Hepatocyte (in vitro differentiated cells): ENCODE measurements around the gene ADGRB3. TPM values are rescaled to one million over a fixed set of nuclear protein-coding genes. Genes with fewer than 3 reads are reported as not detected.

Experiments used
- DNase-seq: peaks from one replicate; pipeline ENCODE4 v3.0.0-alpha.2; 2016; ENCODE audit warnings: low spot score
- H2AFZ ChIP-seq: fragments of 200-600 bp; sonication (generic); 2 replicates; pipeline ENCODE4 v1.6.0; 2016; ENCODE audit warnings: antibody characterized with exemption, mild to moderate bottlenecking
- H3K27ac ChIP-seq: fragments of 200-600 bp; sonication (generic); 2 replicates; pipeline ENCODE4 v1.5.1; 2016; ENCODE audit warnings: mild to moderate bottlenecking
- H3K27me3 ChIP-seq: fragments of 200-600 bp; sonication (generic); 2 replicates; pipeline ENCODE4 v1.6.1; 2016
- H3K36me3 ChIP-seq: fragments of 200-600 bp; sonication (generic); replicated peaks from 2 replicates; pipeline ENCODE4 v1.5.1; 2016; ENCODE audit warnings: low read depth; ENCODE audit not compliant: insufficient read depth
- H3K4me1 ChIP-seq: fragments of 200-600 bp; sonication (generic); 2 replicates; pipeline ENCODE4 v1.5.1; 2016; ENCODE audit warnings: mild to moderate bottlenecking, moderate library complexity; ENCODE audit not compliant: insufficient read depth
- H3K4me2 ChIP-seq: fragments of 200-600 bp; sonication (generic); 2 replicates; pipeline ENCODE4 v1.6.0; 2016
- H3K4me3 ChIP-seq: fragments of 200-600 bp; sonication (generic); 2 replicates; pipeline ENCODE4 v1.5.1; 2016; ENCODE audit warnings: mild to moderate bottlenecking
- H3K79me2 ChIP-seq: fragments of 200-600 bp; sonication (generic); 2 replicates; pipeline ENCODE4 v1.6.0; 2017; ENCODE audit warnings: mild to moderate bottlenecking
- H3K9me2 ChIP-seq: fragments of 200-600 bp; sonication (generic); replicated peaks from 2 replicates; pipeline ENCODE4 v1.6.0; 2017; ENCODE audit warnings: mild to moderate bottlenecking; ENCODE audit not compliant: insufficient read depth
- H3K9me3 ChIP-seq: fragments of 200-600 bp; sonication (generic); 2 replicates; pipeline ENCODE4 v1.5.1; 2016; ENCODE audit warnings: low read depth, mild to moderate bottlenecking
- H4K20me1 ChIP-seq: fragments of 200-600 bp; sonication (generic); 2 replicates; pipeline ENCODE4 v1.6.0; 2016; ENCODE audit warnings: mild to moderate bottlenecking; ENCODE audit not compliant: insufficient read depth, poor library complexity, severe bottlenecking
- CTCF ChIP-seq: fragments of 200-600 bp; sonication (generic); IDR thresholded peaks from 2 replicates; pipeline ENCODE4 v1.5.1; 2016; ENCODE audit warnings: antibody characterized with exemption, mild to moderate bottlenecking; ENCODE audit not compliant: poor library complexity
- EZH2 ChIP-seq: fragments of 200-600 bp; sonication (generic); IDR thresholded peaks from 2 replicates; pipeline ENCODE4 v1.6.1; 2016; ENCODE audit warnings: antibody characterized with exemption, mild to moderate bottlenecking, borderline replicate concordance
- EZH2phosphoT487 ChIP-seq: fragments of 200-600 bp; sonication (generic); IDR thresholded peaks from one replicate; pipeline ENCODE4 v1.6.1; 2018; ENCODE audit warnings: antibody characterized with exemption, mild to moderate bottlenecking, low read depth, moderate library complexity; ENCODE audit not compliant: unreplicated experiment, severe bottlenecking
- WGBS: methylation state at CpG from one replicate; pipeline ENCODE4 v1.1.6; 2016; ENCODE audit warnings: low lambda C conversion rate; ENCODE audit errors: missing lambda C conversion rate; 5-methylcytosine and 5-hydroxymethylcytosine counted together
- polyA plus RNA-seq: library from polyadenylated mRNA; unstranded; fragments of >200 nt; fragmentation: Nextera tagmentation; extraction: Ambion mirVana; gene quantifications from 2 replicates; pipeline ENCODE4 v1.2.1, GENCODE V29; 2016
- total RNA-seq: library from RNA; depleted of rRNA; stranded (reverse); fragments of >200 nt; gene quantifications from 2 replicates; pipeline ENCODE4 v1.2.3, GENCODE V29; 2014

Gene ADGRB3
- total and polyA plus RNA-seq, 2 experiments from 2014 or later, result 0.17 to 2.2 TPM

GRCh38 chr6:68701159-68701558 lies 66.1 kb downstream of the ADGRB3 start:
- Histone ChIP-seq H3K79me2 (no peaks in the 10 kb centered on the region), H3K27ac (no peak overlapping the region), H3K36me3 (no peaks in the 10 kb centered on the region), H3K27me3 (no peaks in the 10 kb centered on the region), H3K9me2 (no peaks in the 10 kb centered on the region), H3K4me2 (no peak overlapping the region), H4K20me1 (no peaks in the 10 kb centered on the region), H3K4me3 (no peak overlapping the region), H2AFZ (no peak overlapping the region), H3K4me1 (no peaks in the 10 kb centered on the region), H3K9me3 (no peaks in the 10 kb centered on the region)
- no peak for DNase-seq
- TF ChIP-seq EZH2phosphoT487 (no peak), CTCF (no peak)
- WGBS, result 87% methylated on average over 4 of the region's 4 CpGs

GRCh38 chr6:68704485-68704884 lies 69.4 kb downstream of the ADGRB3 start:
- Histone ChIP-seq H3K9me2 (no peaks in the 10 kb centered on the region), H3K79me2 (no peaks in the 10 kb centered on the region), H3K27me3 (no peaks in the 10 kb centered on the region), H4K20me1 (no peaks in the 10 kb centered on the region), H3K36me3 (no peaks in the 10 kb centered on the region), H3K4me1 (no peaks in the 10 kb centered on the region), H2AFZ (no peak overlapping the region), H3K4me3 (no peak overlapping the region), H3K4me2 (no peak overlapping the region), H3K27ac (no peak overlapping the region), H3K9me3 (no peaks in the 10 kb centered on the region)
- no peak for DNase-seq
- no peak for TF ChIP-seq CTCF
- no peak for TF ChIP-seq EZH2
- no peak for TF ChIP-seq EZH2phosphoT487

GRCh38 chr6:68709091-68709490 lies 74.0 kb downstream of the ADGRB3 start:
- no peak overlapping the region for H2AFZ ChIP-seq
- DNase-seq, result no peak
- no peak overlapping the region for H3K27ac ChIP-seq
- no peak overlapping the region for H3K4me3 ChIP-seq
- H3K79me2 ChIP-seq, result no peaks in the 10 kb centered on the region
- no peaks in the 10 kb centered on the region for H3K9me3 ChIP-seq
- H3K9me2 ChIP-seq, result no peaks in the 10 kb centered on the region
- TF ChIP-seq CTCF (no peak), EZH2phosphoT487 (no peak), EZH2 (no peak)
- no peaks in the 10 kb centered on the region for H3K4me1 ChIP-seq
- no peaks in the 10 kb centered on the region for H3K36me3 ChIP-seq
- H3K27me3 ChIP-seq, result no peaks in the 10 kb centered on the region
- no peak overlapping the region for H3K4me2 ChIP-seq
- no peaks in the 10 kb centered on the region for H4K20me1 ChIP-seq
- WGBS, result 86% methylated on average over 2 of the region's 2 CpGs

- Histone ChIP-seq H3K27me3 (no peaks in the 10 kb centered on the region), H2AFZ (no peak overlapping the region), H3K79me2 (no peaks in the 10 kb centered on the region), H4K20me1 (no peaks in the 10 kb centered on the region), H3K4me3 (no peak overlapping the region), H3K4me1 (no peaks in the 10 kb centered on the region), H3K9me3 (no peaks in the 10 kb centered on the region), H3K9me2 (no peaks in the 10 kb centered on the region), H3K4me2 (no peak overlapping the region), H3K27ac (no peak overlapping the region), H3K36me3 (no peaks in the 10 kb centered on the region)
- no peak for DNase-seq
- no peak for TF ChIP-seq CTCF
- TF ChIP-seq EZH2, result no peak
- TF ChIP-seq EZH2phosphoT487, result no peak
These were observed 74.8 kb downstream of the ADGRB3 start for GRCh38 chr6:68709882-68710281.
